ENCODE results near the gene MAPK12. TPM values are rescaled to one million over a fixed set of nuclear protein-coding genes. Genes with fewer than 3 reads are reported as not detected.

Gene MAPK12
- total and polyA plus RNA-seq, 2 of the 4 experiments (the other 2 are of a cell fraction) = 41.0 to 56.3 TPM

DNA sequence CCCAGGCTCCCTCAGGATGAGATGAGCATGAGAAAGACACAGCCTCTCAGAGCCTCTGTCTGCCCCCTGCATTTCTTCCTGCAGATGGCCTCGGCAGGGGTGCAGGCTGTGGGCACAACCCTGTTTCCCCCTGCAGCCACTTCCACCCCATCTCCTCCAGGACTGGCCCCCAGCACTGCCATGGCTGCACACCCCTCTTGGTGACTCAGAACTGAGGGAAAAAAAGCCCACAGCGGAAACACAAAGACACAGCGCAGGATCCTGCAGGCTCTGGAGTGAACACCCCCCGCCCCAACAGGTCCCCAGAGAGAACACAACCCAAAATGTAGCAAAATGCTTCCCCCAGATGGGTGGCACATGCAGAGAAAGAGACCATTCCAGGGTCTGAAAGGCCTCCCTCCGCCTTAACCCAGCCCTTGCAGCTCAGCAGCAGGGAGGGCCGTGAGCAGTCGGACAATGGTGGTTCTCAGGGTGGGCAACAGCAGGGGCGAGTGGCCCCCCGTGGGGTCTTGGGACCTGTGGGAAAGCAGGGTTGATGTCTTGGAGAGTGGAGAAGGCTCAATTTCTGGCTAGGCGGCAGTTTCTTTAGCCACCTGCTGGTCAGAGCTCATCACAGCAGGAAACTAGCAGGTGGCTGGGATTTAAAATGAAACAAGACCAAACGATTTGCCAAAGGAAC is 24.6 kb downstream of the MAPK12 start:
- in situ Hi-C loops (cut with MboI; ENCODE audit: low sequenced_read_pairs) (no loop called here), dilution Hi-C loops (cut with HindIII; ENCODE audit: low sequenced_read_pairs, unreplicated experiment) (no loop called here), intact Hi-C loops (cut with micrococcal nuclease) (no loop called here)
- DNase-seq (peak; percentile 17), ATAC-seq (ENCODE audit: low read depth) (peak; percentile 31)
- Histone ChIP-seq H3K14ac (replicated peaks; ENCODE audit: low read depth, low read length) (no peak overlapping the region), H2BK20ac (ENCODE audit: low read depth, low read length) (no peak overlapping the region), H2BK5ac (ENCODE audit: low read depth, low read length, poor library complexity, severe bottlenecking) (no peak overlapping the region), H3K27ac (ENCODE audit: insufficient read depth, low read length) (no peak overlapping the region), H3K9me3 (ENCODE audit: control insufficient read depth, insufficient read depth, low read length) (no peaks in the 10 kb centered on the region), H3K9ac (ENCODE audit: low read depth, low read length) (no peak overlapping the region), H2BK15ac (ENCODE audit: low read depth, low read length) (no peak overlapping the region), H3K27me3 (ENCODE audit: control insufficient read depth, insufficient read depth, low read length) (no peaks in the 10 kb centered on the region), H3K36me3 (ENCODE audit: control insufficient read depth, insufficient read depth, low read length) (peaks cover 34% of the 10 kb centered on the region), H4K5ac (ENCODE audit: low read depth, low read length) (no peak overlapping the region), H4K8ac (ENCODE audit: low read depth in 2 of 2, low read length in 2 of 2) (no peak overlapping the region), H2AK5ac (ENCODE audit: low read depth, low read length) (no peak overlapping the region), H4K91ac (ENCODE audit: insufficient read depth, low read depth, low read length) (no peak overlapping the region), H3K23ac (ENCODE audit: low read depth, low read length) (no peak overlapping the region), H3K4me1 (ENCODE audit: control insufficient read depth, insufficient read depth, low read length) (no peaks in the 10 kb centered on the region), H3K9me1 (ENCODE audit: insufficient read depth, low read length) (peaks cover 14% of the 10 kb centered on the region), H2AFZ (replicated peaks; ENCODE audit: low read length, poor library complexity) (peak overlapping the region; percentile 2), H3K18ac (ENCODE audit: low read depth, low read length) (no peak overlapping the region), H4K20me1 (ENCODE audit: insufficient read depth, low read length) (peaks cover 57% of the 10 kb centered on the region), H3K4ac (ENCODE audit: low read depth, low read length) (no peak overlapping the region), H2BK120ac (ENCODE audit: low read depth, low read length) (no peak overlapping the region), H2AK9ac (replicated peaks; ENCODE audit: low read depth, low read length, poor library complexity) (peak overlapping the region; percentile 65), H3K4me2 (ENCODE audit: low read depth, low read length) (no peak overlapping the region), H3K56ac (ENCODE audit: extremely low read depth, insufficient read depth, low read length) (peak overlapping the region; percentile 6; the same call in 1 of the 2 replicates), H3K79me1 (ENCODE audit: low read depth in 1 of 2, low read length in 2 of 2) (peaks cover 19 to 67% of the 10 kb centered on the region in 2 experiments), H3K4me3 (ENCODE audit: insufficient read depth, low read depth, low read length) (no peak overlapping the region)
- no TSS peak for BruUV-seq (replicated peaks)
- WGBS, 2 experiments (ENCODE audit: extremely low coverage in 2 of 2, insufficient read length in 1 of 2) = 72% methylated on average over 5 of the region's 11 CpGs; no CpG with 5 or more reads in 1 of the 2 experiments
- TF ChIP-seq RAD21 (IDR thresholded peaks at IDR 0.05; ENCODE audit: low read length) (peak; percentile 31), SMC3 (IDR thresholded peaks at IDR 0.05; ENCODE audit: low read depth, low read length) (no peak), BHLHE40 (IDR thresholded peaks at IDR 0.05; ENCODE audit: low read depth, low read length) (no peak)
- TF ChIP-seq, protein P1, sequence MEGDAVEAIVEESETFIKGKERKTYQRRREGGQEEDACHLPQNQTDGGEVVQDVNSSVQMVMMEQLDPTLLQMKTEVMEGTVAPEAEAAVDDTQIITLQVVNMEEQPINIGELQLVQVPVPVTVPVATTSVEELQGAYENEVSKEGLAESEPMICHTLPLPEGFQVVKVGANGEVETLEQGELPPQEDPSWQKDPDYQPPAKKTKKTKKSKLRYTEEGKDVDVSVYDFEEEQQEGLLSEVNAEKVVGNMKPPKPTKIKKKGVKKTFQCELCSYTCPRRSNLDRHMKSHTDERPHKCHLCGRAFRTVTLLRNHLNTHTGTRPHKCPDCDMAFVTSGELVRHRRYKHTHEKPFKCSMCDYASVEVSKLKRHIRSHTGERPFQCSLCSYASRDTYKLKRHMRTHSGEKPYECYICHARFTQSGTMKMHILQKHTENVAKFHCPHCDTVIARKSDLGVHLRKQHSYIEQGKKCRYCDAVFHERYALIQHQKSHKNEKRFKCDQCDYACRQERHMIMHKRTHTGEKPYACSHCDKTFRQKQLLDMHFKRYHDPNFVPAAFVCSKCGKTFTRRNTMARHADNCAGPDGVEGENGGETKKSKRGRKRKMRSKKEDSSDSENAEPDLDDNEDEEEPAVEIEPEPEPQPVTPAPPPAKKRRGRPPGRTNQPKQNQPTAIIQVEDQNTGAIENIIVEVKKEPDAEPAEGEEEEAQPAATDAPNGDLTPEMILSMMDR (conservative IDR thresholded peaks at IDR 0.05; ENCODE audit: low read depth, low read length) = peak; percentile 45
- ChIA-PET CTCF (interaction anchor here (1.3 kb wide), 1 partner anchor 105 kb away, joined by 3 read pairs; no protein-coding TSS in a partner anchor), POLR2A (ENCODE audit: unreplicated experiment) (no interaction called here)
